SK-N-SH (cell line): ENCODE measurements around the gene KIF20B. TPM values are rescaled to one million over a fixed set of nuclear protein-coding genes. Genes with fewer than 3 reads are reported as not detected.

Experiments
- CTCF ChIA-PET: fragments of 300-600, 350-600 bp; formaldehyde crosslinking; extraction: SDS; loops from one replicate; lab custom pipeline; 2021; lab: Yijun Ruan, JAX
- POLR2A ChIA-PET: fragments of 350-600 bp; sonication (Branson Sonifier 250); formaldehyde crosslinking; extraction: SDS; loops from one replicate; lab custom pipeline; 2020; ENCODE audit warnings: antibody characterized with exemption, inconsistent platforms; lab: Yijun Ruan, JAX
- DNase-seq: peaks from one replicate; pipeline ENCODE4 v3.0.0; 2012
- H2AFZ ChIP-seq: fragments of 200-600 bp; sonication (generic); 2 replicates; pipeline ENCODE4 v1.8.1; 2016; ENCODE audit warnings: antibody characterized with exemption, mild to moderate bottlenecking, low read depth
- H3F3A ChIP-seq: fragments of 200-600 bp; sonication (generic); replicated peaks from 2 replicates; pipeline ENCODE3; 2016; ENCODE audit warnings: antibody characterized with exemption, mild to moderate bottlenecking; ENCODE audit not compliant: insufficient read depth
- H3K27ac ChIP-seq, 2 experiments: fragments of 200-500 bp in 1 of 2; fragments of 200-600 bp in 1 of 2; sonication (Bioruptor generic) in 1 of 2; sonication (generic), shearing (Covaris generic) in 1 of 2; 2 replicates each; pipeline versions ENCODE4 v1.5.1 to v1.6.1; 2014 to 2016; ENCODE audit warnings: low read depth in 2 of 2, inconsistent platforms in 1 of 2, low read length in 1 of 2, mild to moderate bottlenecking in 1 of 2, mixed read lengths in 1 of 2
- H3K27me3 ChIP-seq: fragments of 200-600 bp; sonication (generic), shearing (Covaris generic); 2 replicates; pipeline ENCODE4 v1.6.1; 2016; ENCODE audit warnings: mixed run types; ENCODE audit not compliant: insufficient read depth
- H3K36me3 ChIP-seq, 2 experiments: fragments of 200-500 bp in 1 of 2; fragments of 200-600 bp in 1 of 2; sonication (Bioruptor generic) in 1 of 2; sonication (generic) in 1 of 2; replicated peaks in 1 of 2; 2 replicates each; pipeline versions ENCODE3 to v1.5.1; 2014 to 2016; ENCODE audit warnings: low read length in 1 of 2, mild to moderate bottlenecking in 1 of 2; ENCODE audit not compliant: insufficient read depth in 2 of 2, control insufficient read depth in 1 of 2
- H3K4me1 ChIP-seq, 2 experiments: fragments of 200-500 bp in 1 of 2; fragments of 200-600 bp in 1 of 2; sonication (Bioruptor generic) in 1 of 2; sonication (generic), shearing (Covaris generic) in 1 of 2; 2 replicates each; pipeline versions ENCODE4 v1.5.1 to v1.6.1; 2014 to 2016; ENCODE audit warnings: low read depth in 1 of 2, low read length in 1 of 2, mixed run types in 1 of 2; ENCODE audit not compliant: insufficient read depth in 2 of 2, control insufficient read depth in 1 of 2
- H3K4me2 ChIP-seq: fragments of 200-600 bp; sonication (generic), shearing (Covaris generic); 2 replicates; pipeline ENCODE4 v1.6.1; 2017; ENCODE audit warnings: mixed run types
- H3K4me3 ChIP-seq, 2 experiments: fragments of 200-500 bp in 1 of 2; fragments of 200-600 bp in 1 of 2; sonication (Bioruptor generic) in 1 of 2; sonication (generic), shearing (Covaris generic) in 1 of 2; 2 replicates each; pipeline versions ENCODE4 v1.5.1 to v1.8.1; 2014 to 2016; ENCODE audit warnings: low read depth in 2 of 2, inconsistent platforms in 1 of 2, low read length in 1 of 2, mild to moderate bottlenecking in 1 of 2, mixed read lengths in 1 of 2, moderate library complexity in 1 of 2
- H3K79me2 ChIP-seq: fragments of 200-600 bp; sonication (generic); 2 replicates; pipeline ENCODE4 v1.8.1; 2017; ENCODE audit warnings: mild to moderate bottlenecking; ENCODE audit not compliant: insufficient read depth
- H3K9ac ChIP-seq: fragments of 200-600 bp; sonication (generic); 2 replicates; pipeline ENCODE4 v1.6.1; 2017; ENCODE audit warnings: mixed run types
- H3K9me2 ChIP-seq: fragments of 200-600 bp; sonication (generic); 2 replicates; pipeline ENCODE4 v1.6.1; 2017; ENCODE audit warnings: mixed run types
- H3K9me3 ChIP-seq: fragments of 200-600 bp; sonication (generic); 2 replicates; pipeline ENCODE4 v1.6.1; 2017; ENCODE audit warnings: mixed run types, mild to moderate bottlenecking, moderate library complexity
- H4K20me1 ChIP-seq: fragments of 200-600 bp; sonication (generic); 2 replicates; pipeline ENCODE4 v1.6.1; 2017; ENCODE audit warnings: mild to moderate bottlenecking, mixed run types; ENCODE audit not compliant: insufficient read depth
- ELF1 ChIP-seq: IDR thresholded peaks from 2 replicates; pipeline ENCODE4 v1.4.0; 2012
- EP300 ChIP-seq, 2 experiments: IDR thresholded peaks; 2 replicates each; pipeline versions ENCODE4 v1.4.0 to v1.6.1; 2012; ENCODE audit warnings: borderline replicate concordance in 1 of 2, low read depth in 1 of 2, low read length in 1 of 2
- EZH2phosphoT487 ChIP-seq: fragments of 200-600 bp; sonication (generic); IDR thresholded peaks from 2 replicates; pipeline ENCODE4 v1.6.1; 2017; ENCODE audit warnings: low read depth, mixed run types, mild to moderate bottlenecking, antibody characterized with exemption, moderate library complexity, borderline replicate concordance
- FOSL2 ChIP-seq: IDR thresholded peaks from 2 replicates; pipeline ENCODE4 v1.4.0; 2012; ENCODE audit warnings: low read depth, mild to moderate bottlenecking, moderate library complexity, borderline replicate concordance
- FOXJ3 ChIP-seq: sonication (generic); formaldehyde crosslinking; IDR thresholded peaks from 2 replicates; pipeline ENCODE4 v1.5.1; 2020; ENCODE audit warnings: mild to moderate bottlenecking, missing genetic modification reagents
- FOXM1 ChIP-seq: IDR thresholded peaks from 2 replicates; pipeline ENCODE4 v1.4.0; 2012; ENCODE audit warnings: low read depth, mild to moderate bottlenecking
- GATA2 ChIP-seq: sonication (generic); formaldehyde crosslinking; IDR thresholded peaks from 2 replicates; pipeline ENCODE4 v1.5.0; 2020; ENCODE audit warnings: mild to moderate bottlenecking, missing genetic modification reagents
- JUND ChIP-seq: IDR thresholded peaks from 2 replicates; pipeline ENCODE4 v1.4.0; 2012
- MAX ChIP-seq: IDR thresholded peaks from 2 replicates; pipeline ENCODE4 v1.4.0; 2012; ENCODE audit warnings: low read depth
- MEF2A ChIP-seq: IDR thresholded peaks from 2 replicates; pipeline ENCODE4 v1.4.0; 2012; ENCODE audit warnings: low read depth, borderline replicate concordance
- MXI1 ChIP-seq: IDR thresholded peaks from 2 replicates; pipeline ENCODE4 v1.6.1; 2012; ENCODE audit warnings: mild to moderate bottlenecking, low read depth, low read length, improper control_type of control experiment
- NFIC ChIP-seq: IDR thresholded peaks from 2 replicates; pipeline ENCODE4 v1.4.0; 2012; ENCODE audit warnings: borderline replicate concordance
- POLR2AphosphoS5 ChIP-seq: IDR thresholded peaks from 2 replicates; pipeline ENCODE4 v1.6.1; 2012; ENCODE audit warnings: low read depth, low read length
- RAD21 ChIP-seq: IDR thresholded peaks from 2 replicates; pipeline ENCODE4 v1.6.1; 2012; ENCODE audit warnings: mild to moderate bottlenecking, low read length
- RXRA ChIP-seq: IDR thresholded peaks from 2 replicates; pipeline ENCODE4 v1.4.0; 2012; ENCODE audit warnings: low read depth, mild to moderate bottlenecking, borderline replicate concordance
- SMC3 ChIP-seq: IDR thresholded peaks from 2 replicates; pipeline ENCODE4 v1.6.1; 2012; ENCODE audit warnings: low read depth, low read length, improper control_type of control experiment
- TCF12 ChIP-seq: IDR thresholded peaks from 2 replicates; pipeline ENCODE4 v1.4.0; 2012
- TEAD4 ChIP-seq: IDR thresholded peaks from 2 replicates; pipeline ENCODE4 v1.4.0; 2012; ENCODE audit warnings: mild to moderate bottlenecking, borderline replicate concordance; ENCODE audit not compliant: insufficient read depth
- USF1 ChIP-seq: IDR thresholded peaks from 2 replicates; pipeline ENCODE4 v1.4.0; 2012; ENCODE audit warnings: low read depth, borderline replicate concordance
- YY1 ChIP-seq: IDR thresholded peaks from 2 replicates; pipeline ENCODE4 v1.4.0; 2012; ENCODE audit warnings: low read depth, mild to moderate bottlenecking
- WGBS: methylation state at CpG from one replicate; pipeline ENCODE4 v1.1.6; 2017; ENCODE audit warnings: low lambda C conversion rate; 5-methylcytosine and 5-hydroxymethylcytosine counted together
- polyA plus RNA-seq, 3 experiments: library from polyadenylated mRNA; depleted of rRNA; stranded (reverse); fragments of >200 nt; gene quantifications; 2 replicates each; pipeline ENCODE4 v1.2.3, GENCODE V29; 2012
- TF ChIP-seq, protein P1 (sequence below): fragments of 150-350 bp; IDR thresholded peaks from 2 replicates; pipeline ENCODE4 v1.6.1; 2017; ENCODE audit warnings: antibody characterized with exemption, low read length, low read depth, borderline replicate concordance
- TF ChIP-seq, protein P2 (sequence below): IDR thresholded peaks from 2 replicates; pipeline ENCODE4 v1.6.1; 2012; ENCODE audit warnings: mild to moderate bottlenecking, low read depth, low read length, moderate library complexity

KIF20B gene, protein sequence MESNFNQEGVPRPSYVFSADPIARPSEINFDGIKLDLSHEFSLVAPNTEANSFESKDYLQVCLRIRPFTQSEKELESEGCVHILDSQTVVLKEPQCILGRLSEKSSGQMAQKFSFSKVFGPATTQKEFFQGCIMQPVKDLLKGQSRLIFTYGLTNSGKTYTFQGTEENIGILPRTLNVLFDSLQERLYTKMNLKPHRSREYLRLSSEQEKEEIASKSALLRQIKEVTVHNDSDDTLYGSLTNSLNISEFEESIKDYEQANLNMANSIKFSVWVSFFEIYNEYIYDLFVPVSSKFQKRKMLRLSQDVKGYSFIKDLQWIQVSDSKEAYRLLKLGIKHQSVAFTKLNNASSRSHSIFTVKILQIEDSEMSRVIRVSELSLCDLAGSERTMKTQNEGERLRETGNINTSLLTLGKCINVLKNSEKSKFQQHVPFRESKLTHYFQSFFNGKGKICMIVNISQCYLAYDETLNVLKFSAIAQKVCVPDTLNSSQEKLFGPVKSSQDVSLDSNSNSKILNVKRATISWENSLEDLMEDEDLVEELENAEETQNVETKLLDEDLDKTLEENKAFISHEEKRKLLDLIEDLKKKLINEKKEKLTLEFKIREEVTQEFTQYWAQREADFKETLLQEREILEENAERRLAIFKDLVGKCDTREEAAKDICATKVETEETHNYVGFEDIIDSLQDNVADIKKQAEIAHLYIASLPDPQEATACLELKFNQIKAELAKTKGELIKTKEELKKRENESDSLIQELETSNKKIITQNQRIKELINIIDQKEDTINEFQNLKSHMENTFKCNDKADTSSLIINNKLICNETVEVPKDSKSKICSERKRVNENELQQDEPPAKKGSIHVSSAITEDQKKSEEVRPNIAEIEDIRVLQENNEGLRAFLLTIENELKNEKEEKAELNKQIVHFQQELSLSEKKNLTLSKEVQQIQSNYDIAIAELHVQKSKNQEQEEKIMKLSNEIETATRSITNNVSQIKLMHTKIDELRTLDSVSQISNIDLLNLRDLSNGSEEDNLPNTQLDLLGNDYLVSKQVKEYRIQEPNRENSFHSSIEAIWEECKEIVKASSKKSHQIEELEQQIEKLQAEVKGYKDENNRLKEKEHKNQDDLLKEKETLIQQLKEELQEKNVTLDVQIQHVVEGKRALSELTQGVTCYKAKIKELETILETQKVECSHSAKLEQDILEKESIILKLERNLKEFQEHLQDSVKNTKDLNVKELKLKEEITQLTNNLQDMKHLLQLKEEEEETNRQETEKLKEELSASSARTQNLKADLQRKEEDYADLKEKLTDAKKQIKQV (N-terminal part only)
- polyA plus RNA-seq (2012; rRNA removed) = 1.5 and 2.0 TPM in 2 replicates
- 2.3 and 3.5 TPM in 2 replicates for polyA plus RNA-seq (2012; cell fraction: cytosol; rRNA removed)
- polyA plus RNA-seq (2012; cell fraction: nucleus; rRNA removed) = 0.52 and 2.1 TPM in 2 replicates

- peak within 1 kb of the TSS; percentile 77 for H3K9ac ChIP-seq
- H3K27ac ChIP-seq = peak within 1 kb of the TSS; percentile 61 to 94
- H3K9me3 ChIP-seq = no peaks in the 10 kb centered on the region
- POLR2A ChIA-PET = interaction anchor here (0.6 to 1.3 kb wide), 6 partner anchors 15 to 70 kb away, joined by 3 to 7 read pairs (median 3); no protein-coding TSS in a partner anchor
- no peaks in the 10 kb centered on the region for H3K27me3 ChIP-seq
- no peaks in the 10 kb centered on the region for H3K36me3 ChIP-seq
- peaks cover 10% of the 10 kb centered on the region in 2 experiments; a peak in 2 of 4 replicates for H3K4me1 ChIP-seq
- CTCF ChIA-PET = interaction anchor here (0.6 to 1.3 kb wide), 7 partner anchors 11 to 425 kb away, joined by 3 to 4 read pairs (median 3); no protein-coding TSS in a partner anchor
- H3K79me2 ChIP-seq = peaks cover 49% of the 10 kb centered on the region
- peaks cover 6% of the 10 kb centered on the region for H3F3A ChIP-seq
- peak within 1 kb of the TSS; percentile 78 to 82 for H3K4me3 ChIP-seq
- peak; percentile 92 for DNase-seq
- 0 out of 2 replicates have a peak, but pooled peaks cover under 1% of the 10 kb centered on the region for H4K20me1 ChIP-seq
- H3K9me2 ChIP-seq = no peaks in the 10 kb centered on the region
- H2AFZ ChIP-seq = peak within 1 kb of the TSS; percentile 94
- 1% methylated on average over 34 of the region's 48 CpGs for WGBS
- H3K4me2 ChIP-seq = peak within 1 kb of the TSS; percentile 88
- TF ChIP-seq EZH2phosphoT487 (no peak), SMC3 (0 out of 2 replicates have a peak, but pooled peaks have one; percentile 0), TEAD4 (no peak), MXI1 (peak; percentile 99), YY1 (peak; percentile 88), FOXJ3 (CRISPR knock-in tag) (no peak), ELF1 (peak; percentile 80), FOXM1 (peak; percentile 94), MAX (peak; percentile 91), RAD21 (peak; percentile 46), NFIC (no peak), GATA2 (no peak), MEF2A (no peak), TCF12 (no peak), FOSL2 (peak; percentile 54; the same call in 1 of the 2 replicates), USF1 (no peak), JUND (no peak), POLR2AphosphoS5 (peak; percentile 95), EP300 (IDR thresholded peaks at IDR 0.05; ENCODE audit: borderline replicate concordance in 1 of 2, low read depth in 1 of 2, low read length in 1 of 2) (no peak), RXRA (no peak)
- TF ChIP-seq, protein P1, sequence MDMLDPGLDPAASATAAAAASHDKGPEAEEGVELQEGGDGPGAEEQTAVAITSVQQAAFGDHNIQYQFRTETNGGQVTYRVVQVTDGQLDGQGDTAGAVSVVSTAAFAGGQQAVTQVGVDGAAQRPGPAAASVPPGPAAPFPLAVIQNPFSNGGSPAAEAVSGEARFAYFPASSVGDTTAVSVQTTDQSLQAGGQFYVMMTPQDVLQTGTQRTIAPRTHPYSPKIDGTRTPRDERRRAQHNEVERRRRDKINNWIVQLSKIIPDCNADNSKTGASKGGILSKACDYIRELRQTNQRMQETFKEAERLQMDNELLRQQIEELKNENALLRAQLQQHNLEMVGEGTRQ = no peak
- TF ChIP-seq, protein P2, sequence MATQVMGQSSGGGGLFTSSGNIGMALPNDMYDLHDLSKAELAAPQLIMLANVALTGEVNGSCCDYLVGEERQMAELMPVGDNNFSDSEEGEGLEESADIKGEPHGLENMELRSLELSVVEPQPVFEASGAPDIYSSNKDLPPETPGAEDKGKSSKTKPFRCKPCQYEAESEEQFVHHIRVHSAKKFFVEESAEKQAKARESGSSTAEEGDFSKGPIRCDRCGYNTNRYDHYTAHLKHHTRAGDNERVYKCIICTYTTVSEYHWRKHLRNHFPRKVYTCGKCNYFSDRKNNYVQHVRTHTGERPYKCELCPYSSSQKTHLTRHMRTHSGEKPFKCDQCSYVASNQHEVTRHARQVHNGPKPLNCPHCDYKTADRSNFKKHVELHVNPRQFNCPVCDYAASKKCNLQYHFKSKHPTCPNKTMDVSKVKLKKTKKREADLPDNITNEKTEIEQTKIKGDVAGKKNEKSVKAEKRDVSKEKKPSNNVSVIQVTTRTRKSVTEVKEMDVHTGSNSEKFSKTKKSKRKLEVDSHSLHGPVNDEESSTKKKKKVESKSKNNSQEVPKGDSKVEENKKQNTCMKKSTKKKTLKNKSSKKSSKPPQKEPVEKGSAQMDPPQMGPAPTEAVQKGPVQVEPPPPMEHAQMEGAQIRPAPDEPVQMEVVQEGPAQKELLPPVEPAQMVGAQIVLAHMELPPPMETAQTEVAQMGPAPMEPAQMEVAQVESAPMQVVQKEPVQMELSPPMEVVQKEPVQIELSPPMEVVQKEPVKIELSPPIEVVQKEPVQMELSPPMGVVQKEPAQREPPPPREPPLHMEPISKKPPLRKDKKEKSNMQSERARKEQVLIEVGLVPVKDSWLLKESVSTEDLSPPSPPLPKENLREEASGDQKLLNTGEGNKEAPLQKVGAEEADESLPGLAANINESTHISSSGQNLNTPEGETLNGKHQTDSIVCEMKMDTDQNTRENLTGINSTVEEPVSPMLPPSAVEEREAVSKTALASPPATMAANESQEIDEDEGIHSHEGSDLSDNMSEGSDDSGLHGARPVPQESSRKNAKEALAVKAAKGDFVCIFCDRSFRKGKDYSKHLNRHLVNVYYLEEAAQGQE = peak; percentile 46; the same call in 1 of the 2 replicates
Observed at GRCh38 chr10:89701242-89702120, at the start of gene KIF20B. Gene KIF20B, plus strand, starts transcription at chr10:89701590. Its CDS starts 3,705 bp downstream, at chr10:89705295.
